Fibroblast of the conjunctiva (primary cell): ENCODE data around the gene UBAC2.

Experiments
- DNase-seq: peaks from one replicate; pipeline ENCODE4 v3.0.0-alpha.2; 2010; ENCODE audit warnings: low read depth

Gene UBAC2

DNA sequence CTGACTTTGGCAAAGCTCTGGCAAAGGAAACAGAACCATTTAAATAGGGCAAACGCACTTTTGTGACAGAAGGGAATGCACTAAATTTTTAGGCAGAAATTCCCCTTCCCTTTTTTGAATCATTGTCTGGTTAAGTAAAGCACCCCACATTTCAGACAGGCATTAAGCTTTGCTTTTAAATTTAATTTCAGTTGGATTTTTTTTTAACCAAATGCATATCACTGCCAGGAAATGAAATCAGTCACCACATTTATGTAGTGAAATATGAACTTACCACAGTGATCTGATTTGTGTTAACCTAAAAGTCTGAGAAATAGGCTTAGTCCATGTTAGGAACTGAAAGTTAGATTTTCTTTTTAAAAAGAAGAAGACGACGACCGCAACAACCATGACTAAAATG is 95.7 kb downstream of the UBAC2 start:
- DNase-seq: no peak

DNA sequence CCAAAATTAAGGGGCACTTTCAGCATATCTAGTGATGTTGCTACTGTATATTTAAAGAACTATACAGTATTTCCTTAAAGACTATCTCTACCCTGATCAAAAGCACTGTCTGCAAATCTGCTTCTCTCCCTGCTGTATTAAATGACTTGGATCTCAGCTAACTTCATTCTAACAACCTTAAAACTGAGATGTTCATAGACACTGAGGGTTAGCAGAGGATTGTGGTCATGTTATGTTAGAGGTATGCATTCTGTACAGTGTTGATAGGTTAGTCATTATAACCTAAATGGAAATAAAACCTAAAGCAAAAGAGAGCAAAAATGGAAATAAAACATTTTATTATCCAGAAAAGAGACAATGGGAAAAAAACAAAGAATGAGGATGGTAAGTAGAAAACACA is 96.7 kb downstream of the UBAC2 start:
- no peak for DNase-seq

DNA sequence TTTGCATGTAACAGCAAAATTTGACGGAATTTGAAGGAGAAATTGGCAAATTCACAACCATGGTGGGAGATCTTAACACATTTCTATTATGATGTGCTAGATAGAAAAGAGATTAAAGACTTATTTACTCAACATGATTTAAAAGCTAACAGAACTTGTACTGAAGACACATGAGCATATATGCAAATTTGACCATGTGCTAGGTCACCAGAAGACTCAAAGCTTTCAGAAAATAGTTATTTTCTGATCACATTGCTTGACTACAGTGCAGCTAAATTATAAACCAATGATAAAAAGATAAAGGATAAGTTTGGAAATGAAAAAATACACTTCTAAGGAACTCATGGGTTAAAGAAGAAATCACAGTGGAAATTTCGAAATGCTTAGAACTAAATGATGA is 97.4 kb downstream of the UBAC2 start:
- no peak for DNase-seq

- DNase-seq: no peak
These were observed 98.7 kb downstream of the UBAC2 start for GRCh38 chr13:99299256-99299919.

DNA sequence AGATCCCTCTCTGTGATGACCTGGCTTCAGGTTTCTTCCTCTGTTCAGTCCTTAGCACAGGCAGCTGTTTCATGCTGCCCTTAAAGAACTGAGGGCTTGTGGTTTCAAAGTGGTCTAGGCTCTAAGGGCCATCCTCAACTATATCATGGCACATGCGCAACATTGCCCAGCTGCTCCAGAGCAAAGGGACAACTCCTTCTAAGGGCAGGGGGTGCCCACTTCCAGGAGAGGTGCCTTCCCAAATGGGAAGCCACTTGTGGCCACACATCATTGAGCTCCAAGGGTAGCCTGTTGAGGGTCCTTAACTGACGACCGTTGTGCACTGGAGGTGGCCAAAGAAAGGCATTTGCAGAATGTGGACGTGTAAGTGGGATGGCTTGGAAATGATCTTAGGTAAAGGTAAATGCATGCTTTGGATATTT is 99.3 kb downstream of the UBAC2 start:
- no peak for DNase-seq

GRCh38 chr13:99301056-99301838 is 100.6 kb downstream of the UBAC2 start:
- no peak for DNase-seq

DNA sequence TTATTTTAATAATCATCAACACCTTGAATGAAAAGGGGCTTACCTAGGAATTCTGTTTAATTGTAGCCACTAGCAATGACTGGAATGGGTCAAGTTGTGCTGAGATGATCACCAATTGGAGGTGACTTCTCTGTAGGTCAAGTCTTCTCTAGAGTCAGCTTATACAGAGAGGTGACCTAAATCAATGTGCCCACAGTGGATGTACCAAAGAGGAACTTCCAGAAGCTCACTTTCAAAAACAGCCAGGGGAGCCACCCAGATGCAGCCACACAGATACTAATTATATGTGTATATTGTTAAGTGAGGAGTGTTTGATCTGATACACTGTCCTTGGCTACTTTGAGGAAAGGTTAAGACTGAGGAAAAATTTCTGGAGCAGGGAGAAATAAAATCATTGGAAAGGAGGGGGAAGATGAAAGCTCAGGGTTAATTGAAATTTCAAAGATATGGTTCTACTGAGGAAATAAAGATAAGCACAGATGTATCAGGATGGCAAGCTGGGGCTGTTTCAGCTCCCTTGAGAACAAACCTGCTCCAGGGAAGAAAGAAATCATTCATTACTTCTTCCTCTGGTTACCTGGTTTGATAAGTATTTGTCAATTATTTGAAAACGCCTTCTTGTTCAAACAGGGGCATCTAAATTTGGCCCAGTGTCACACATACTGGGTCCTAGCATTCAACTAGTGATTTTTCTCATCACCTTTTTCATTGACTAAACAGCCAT is 101.4 kb downstream of the UBAC2 start:
- DNase-seq: no peak

DNA sequence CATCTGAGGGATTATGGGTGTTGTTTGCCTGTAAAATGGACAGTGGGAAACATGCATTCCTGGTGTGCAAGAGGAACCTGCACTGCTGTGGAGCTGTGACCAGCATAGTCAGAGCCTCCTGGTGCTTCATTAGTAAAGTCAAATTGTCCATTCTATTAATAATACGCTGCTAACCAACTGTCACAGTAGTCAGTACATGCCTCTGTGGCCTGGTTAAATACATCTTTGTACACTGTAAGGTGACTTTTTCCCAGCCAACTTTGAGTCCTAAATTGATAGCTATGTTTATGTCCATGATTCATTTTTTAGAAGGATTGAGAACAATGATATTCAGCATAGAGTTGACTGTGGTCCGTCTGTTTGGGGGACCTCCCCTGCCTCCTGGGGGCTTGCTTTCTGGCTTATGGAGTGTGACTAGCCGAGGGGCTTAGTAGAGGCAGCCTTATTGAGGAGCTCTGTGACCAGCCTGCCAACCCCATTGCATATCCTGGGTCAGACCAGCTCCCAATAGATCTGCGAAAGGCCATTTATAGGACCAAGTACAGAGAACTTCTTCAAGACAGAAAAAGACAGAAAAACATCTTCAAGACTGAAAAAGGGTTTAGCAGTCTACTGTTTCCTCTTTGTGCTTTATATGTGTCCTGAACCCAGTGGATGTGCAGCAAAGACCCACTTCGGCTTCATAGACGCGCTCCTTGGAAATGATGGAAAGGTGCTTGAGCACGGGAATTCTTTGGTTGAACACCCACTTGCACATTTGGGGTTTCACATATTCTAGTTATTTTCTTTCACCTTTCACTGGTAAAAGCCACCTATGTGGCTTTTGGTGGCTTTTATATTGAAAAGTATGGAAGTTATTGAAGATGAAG is 102.2 kb downstream of the UBAC2 start:
- no peak for DNase-seq

DNA sequence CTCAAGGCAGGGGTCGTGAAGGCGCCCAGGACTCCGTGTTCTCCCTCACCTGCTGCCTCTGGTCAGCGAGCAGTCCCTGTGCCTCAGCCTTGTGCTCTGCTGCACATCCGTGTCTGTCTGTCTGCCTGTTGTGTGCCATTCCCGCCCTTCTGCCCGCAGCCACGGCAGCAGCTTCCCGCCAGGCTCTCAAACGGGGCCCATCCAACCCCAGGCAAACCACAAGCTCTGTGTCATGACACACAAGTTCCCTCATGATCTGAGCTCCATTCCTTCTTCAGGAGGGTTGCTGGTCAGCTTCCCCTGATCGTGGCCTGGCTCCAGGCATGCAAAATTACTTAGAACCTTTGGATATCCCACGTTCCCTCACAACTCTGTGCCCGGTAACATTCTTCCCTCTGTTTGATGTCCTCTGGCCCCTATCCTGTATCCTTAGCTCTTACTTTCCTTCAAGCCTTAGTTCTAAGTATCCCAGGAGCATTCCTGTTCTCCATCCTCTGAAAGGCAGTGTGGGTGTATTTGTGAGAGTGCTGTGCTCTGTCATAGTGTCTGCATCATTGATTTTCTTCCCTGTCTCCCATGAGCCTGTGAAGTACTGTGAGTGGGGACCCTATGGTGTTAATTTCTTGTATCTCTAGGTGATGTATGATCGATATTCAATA is 103.3 kb downstream of the UBAC2 start:
- DNase-seq: no peak

GRCh38 chr13:99304541-99304940 is 103.9 kb downstream of the UBAC2 start:
- no peak for DNase-seq

- no peak for DNase-seq
These were observed 104.5 kb downstream of the UBAC2 start for GRCh38 chr13:99305158-99305557.

DNA sequence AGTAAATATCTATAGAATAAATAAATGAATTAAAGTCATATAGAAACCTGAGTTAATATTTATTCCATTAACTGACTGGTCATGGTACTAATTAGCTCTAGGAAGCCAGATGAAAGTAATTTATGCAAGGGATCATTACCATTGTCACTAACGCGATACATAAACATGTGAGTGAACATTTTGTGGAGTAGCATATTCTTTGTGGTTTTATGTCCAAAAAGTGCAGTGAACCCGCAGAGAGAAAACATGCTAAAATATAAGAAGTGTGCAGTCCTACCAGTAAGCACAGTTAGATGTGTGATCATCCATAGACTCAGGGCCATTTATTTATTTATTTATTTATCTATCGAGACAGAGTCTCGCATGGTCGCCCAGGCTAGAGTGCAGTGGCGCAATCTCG is 104.9 kb downstream of the UBAC2 start:
- DNase-seq: no peak

- no peak for DNase-seq
These were observed 106.6 kb downstream of the UBAC2 start, which contains the start of gene GPR183 for GRCh38 chr13:99307247-99307646. Gene GPR183, minus strand, starts transcription at chr13:99307399. Its CDS starts 11,254 bp downstream, at chr13:99296145.

- DNase-seq: no peak
These were observed 107.1 kb downstream of the UBAC2 start for GRCh38 chr13:99307648-99308339.

- no peak for DNase-seq
These were observed 107.9 kb downstream of the UBAC2 start for GRCh38 chr13:99308471-99309087.

DNA sequence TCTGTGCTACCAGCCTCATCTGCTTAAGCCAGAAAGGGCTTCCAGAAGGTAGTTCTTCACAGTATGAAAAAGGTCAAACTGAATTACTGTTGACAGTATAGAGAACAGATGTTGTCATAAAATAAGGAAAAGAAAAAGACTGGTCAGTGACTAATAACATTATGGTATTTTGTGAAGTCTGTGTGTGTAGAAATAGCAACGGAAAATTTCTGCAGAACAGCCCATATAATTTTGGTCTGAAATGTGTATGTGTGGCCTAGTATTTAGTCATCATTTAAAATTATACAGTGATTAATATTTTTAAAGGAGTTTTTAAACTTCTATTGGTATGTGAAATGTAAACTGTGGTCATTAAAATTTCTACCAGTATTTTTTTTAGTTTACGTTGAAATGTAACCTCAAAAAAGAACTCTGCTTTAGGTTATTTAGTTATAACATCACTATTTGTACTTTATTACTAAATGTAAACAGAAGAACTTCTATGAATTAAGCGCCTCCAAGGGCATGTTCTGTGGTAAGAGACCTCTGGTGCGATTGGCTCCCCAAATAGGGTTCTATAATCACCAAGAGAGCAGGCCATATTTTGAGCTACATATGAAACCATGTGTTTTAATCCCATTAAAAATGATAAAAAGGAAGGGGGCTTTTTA is 109.9 kb downstream of the UBAC2 start:
- no peak for DNase-seq

DNA sequence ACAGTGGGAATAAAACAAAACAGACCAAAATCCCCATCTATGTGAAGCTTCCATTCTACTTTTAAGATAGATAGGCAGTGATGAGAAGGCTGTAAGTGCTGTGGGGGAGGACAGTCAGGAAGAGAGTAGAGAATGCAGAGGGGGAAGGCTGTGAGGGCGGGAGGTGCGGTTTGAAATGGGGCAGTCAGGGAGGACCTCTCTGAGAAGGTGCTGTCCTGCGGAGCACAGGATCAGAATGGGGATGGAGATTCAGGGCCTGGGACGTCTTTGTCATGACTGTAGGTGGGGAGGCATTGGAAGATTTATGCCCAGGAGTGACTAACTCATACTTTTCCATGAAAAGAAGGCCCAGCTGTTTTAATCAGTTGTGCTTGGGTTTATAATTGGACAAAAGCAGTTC is 110.5 kb downstream of the UBAC2 start:
- DNase-seq: no peak

GRCh38 chr13:99311748-99312492 is 111.3 kb downstream of the UBAC2 start:
- no peak for DNase-seq

DNA sequence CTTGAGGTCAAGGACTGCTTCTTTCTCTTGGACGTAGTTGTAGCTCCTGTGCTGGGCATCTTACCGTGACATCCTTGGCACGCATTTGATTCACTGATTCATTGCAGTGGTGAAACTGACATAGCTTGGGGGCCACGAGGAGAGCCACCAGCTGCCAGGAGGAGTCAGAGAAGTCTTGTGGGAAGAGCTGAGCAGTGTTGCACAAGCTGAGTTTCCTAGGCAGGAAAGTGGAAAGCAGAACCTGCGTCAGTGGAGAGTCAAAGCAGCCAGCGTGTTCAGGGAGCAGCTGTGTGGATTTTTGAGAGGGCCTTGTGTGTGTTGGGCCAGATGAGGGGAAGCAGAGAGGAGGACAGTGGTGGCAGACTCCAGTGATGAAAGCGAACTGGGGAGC is 111.8 kb downstream of the UBAC2 start:
- peak; percentile 85 for DNase-seq
